Measurements from ENCODE around the gene MYLK2.

GRCh38 chr20:31808481-31808880, 10.7 kb upstream of the MYLK2 start:
- TF ChIP-seq, protein P1, sequence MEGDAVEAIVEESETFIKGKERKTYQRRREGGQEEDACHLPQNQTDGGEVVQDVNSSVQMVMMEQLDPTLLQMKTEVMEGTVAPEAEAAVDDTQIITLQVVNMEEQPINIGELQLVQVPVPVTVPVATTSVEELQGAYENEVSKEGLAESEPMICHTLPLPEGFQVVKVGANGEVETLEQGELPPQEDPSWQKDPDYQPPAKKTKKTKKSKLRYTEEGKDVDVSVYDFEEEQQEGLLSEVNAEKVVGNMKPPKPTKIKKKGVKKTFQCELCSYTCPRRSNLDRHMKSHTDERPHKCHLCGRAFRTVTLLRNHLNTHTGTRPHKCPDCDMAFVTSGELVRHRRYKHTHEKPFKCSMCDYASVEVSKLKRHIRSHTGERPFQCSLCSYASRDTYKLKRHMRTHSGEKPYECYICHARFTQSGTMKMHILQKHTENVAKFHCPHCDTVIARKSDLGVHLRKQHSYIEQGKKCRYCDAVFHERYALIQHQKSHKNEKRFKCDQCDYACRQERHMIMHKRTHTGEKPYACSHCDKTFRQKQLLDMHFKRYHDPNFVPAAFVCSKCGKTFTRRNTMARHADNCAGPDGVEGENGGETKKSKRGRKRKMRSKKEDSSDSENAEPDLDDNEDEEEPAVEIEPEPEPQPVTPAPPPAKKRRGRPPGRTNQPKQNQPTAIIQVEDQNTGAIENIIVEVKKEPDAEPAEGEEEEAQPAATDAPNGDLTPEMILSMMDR (IDR thresholded peaks at IDR 0.05; ENCODE audit: low read depth, low read length): no peak
- no peak for TF ChIP-seq EZH2phosphoT487 (IDR thresholded peaks at IDR 0.05; ENCODE audit: low read depth)
